GM23338 (cell line): ENCODE data around the gene ZBTB7C. TPM values are rescaled to one million over a fixed set of nuclear protein-coding genes. Genes with fewer than 3 reads are reported as not detected.

ENCODE experiments used
- ATAC-seq: fragments of 200-7000 bp; cut with Tn5 transposase; 3 replicates; pipeline ENCODE4 v1.9.1; 2020
- DNase-seq: peaks from one replicate; pipeline ENCODE4 v3.0.0-alpha.2; 2015; ENCODE audit warnings: low spot score
- H2AFZ ChIP-seq: fragments of 200-600 bp; sonication (generic); 2 replicates; pipeline ENCODE4 v1.8.0; 2016; ENCODE audit warnings: antibody characterized with exemption, mild to moderate bottlenecking, moderate library complexity
- H3F3A ChIP-seq: fragments of 200-600 bp; sonication (generic); replicated peaks from 2 replicates; pipeline ENCODE4 v1.8.0; 2017; ENCODE audit warnings: antibody characterized with exemption, mixed run types, low read depth
- H3K27ac ChIP-seq: fragments of 200-600 bp; sonication (generic); 2 replicates; pipeline ENCODE4 v1.6.1; 2016; ENCODE audit warnings: low read depth
- H3K27me3 ChIP-seq: fragments of 200-600 bp; sonication (generic); 2 replicates; pipeline ENCODE4 v1.8.0; 2016; ENCODE audit warnings: mild to moderate bottlenecking, mixed run types, moderate library complexity; ENCODE audit not compliant: insufficient read depth
- H3K36me3 ChIP-seq: fragments of 200-600 bp; sonication (generic); 2 replicates; pipeline ENCODE4 v1.8.0; 2016; ENCODE audit warnings: mild to moderate bottlenecking; ENCODE audit not compliant: insufficient read depth
- H3K4me1 ChIP-seq: fragments of 200-600 bp; sonication (generic); 2 replicates; pipeline ENCODE4 v1.8.0; 2016; ENCODE audit warnings: mild to moderate bottlenecking, moderate library complexity; ENCODE audit not compliant: insufficient read depth
- H3K4me2 ChIP-seq: fragments of 200-600 bp; sonication (generic); 2 replicates; pipeline ENCODE4 v1.7.1; 2017; ENCODE audit warnings: mixed run types
- H3K4me3 ChIP-seq: fragments of 200-600 bp; sonication (generic); 2 replicates; pipeline ENCODE4 v1.6.1; 2016; ENCODE audit warnings: mixed run types
- H3K79me2 ChIP-seq: fragments of 200-600 bp; sonication (generic); replicated peaks from 2 replicates; pipeline ENCODE4 v1.8.0; 2017; ENCODE audit warnings: mild to moderate bottlenecking; ENCODE audit not compliant: insufficient read depth
- H3K9me2 ChIP-seq: fragments of 200-600 bp; sonication (generic); 2 replicates; pipeline ENCODE4 v1.8.0; 2017; ENCODE audit not compliant: insufficient read depth
- H4K20me1 ChIP-seq: fragments of 200-600 bp; sonication (generic); replicated peaks from 2 replicates; pipeline ENCODE4 v1.8.0; 2017; ENCODE audit warnings: mild to moderate bottlenecking; ENCODE audit not compliant: insufficient read depth
- H3K27ac Mint-ChIP-seq: 2 replicates; pipeline ENCODE4 v1.8.0; 2020; ENCODE audit warnings: inconsistent platforms, mild to moderate bottlenecking, moderate library complexity, mixed read lengths
- H3K27me3 Mint-ChIP-seq: 3 replicates; pipeline ENCODE4 v1.8.0; 2022; ENCODE audit warnings: low read depth, mild to moderate bottlenecking, moderate library complexity, mixed read lengths, inconsistent platforms; ENCODE audit not compliant: insufficient read depth, poor library complexity
- H3K36me3 Mint-ChIP-seq: 3 replicates; pipeline ENCODE4 v1.8.0; 2021; ENCODE audit warnings: low read depth, mild to moderate bottlenecking, inconsistent platforms, moderate library complexity, mixed read lengths
- H3K4me1 Mint-ChIP-seq: 3 replicates; pipeline ENCODE4 v1.8.0; 2020; ENCODE audit warnings: mild to moderate bottlenecking, inconsistent platforms, mixed read lengths
- H3K4me3 Mint-ChIP-seq: 3 replicates; pipeline ENCODE4 v1.8.0; 2021; ENCODE audit warnings: moderate library complexity, mild to moderate bottlenecking, inconsistent platforms, mixed read lengths
- H3K9me3 Mint-ChIP-seq: 3 replicates; pipeline ENCODE4 v1.8.0; 2020; ENCODE audit warnings: moderate library complexity, mild to moderate bottlenecking, inconsistent platforms, mixed read lengths
- CREB1 ChIP-seq: fragments of 250-450 bp; sonication (Bioruptor Pico); IDR thresholded peaks from 2 replicates; pipeline ENCODE4 v1.5.0; 2020; ENCODE audit warnings: low read depth, mild to moderate bottlenecking, moderate library complexity
- EZH2 ChIP-seq: fragments of 200-600 bp; sonication (generic); IDR thresholded peaks from one replicate; pipeline ENCODE4 v1.8.0; 2017; ENCODE audit warnings: antibody characterized with exemption, mild to moderate bottlenecking, low read depth; ENCODE audit not compliant: unreplicated experiment
- EZH2phosphoT487 ChIP-seq: fragments of 200-600 bp; sonication (generic); IDR thresholded peaks from one replicate; pipeline ENCODE4 v1.8.1; 2018; ENCODE audit warnings: antibody characterized with exemption; ENCODE audit not compliant: unreplicated experiment
- JUNB ChIP-seq: IDR thresholded peaks from one replicate; pipeline ENCODE4 v1.6.1; 2016; ENCODE audit warnings: antibody characterized with exemption; ENCODE audit not compliant: unreplicated experiment
- NANOG ChIP-seq: IDR thresholded peaks from 2 replicates; pipeline ENCODE4 v1.6.1; 2016; ENCODE audit warnings: antibody characterized with exemption, borderline replicate concordance
- POLR2AphosphoS5 ChIP-seq: IDR thresholded peaks from 2 replicates; pipeline ENCODE4 v1.6.1; 2016; ENCODE audit warnings: antibody characterized with exemption, low read depth
- STAT1 ChIP-seq: IDR thresholded peaks from one replicate; pipeline ENCODE4 v1.6.1; 2016; ENCODE audit warnings: antibody characterized with exemption; ENCODE audit not compliant: unreplicated experiment
- ZNF114 ChIP-seq: fragments of 250-450 bp; sonication (Bioruptor Pico); IDR thresholded peaks from 2 replicates; pipeline ENCODE4 v1.5.0; 2020; ENCODE audit warnings: mild to moderate bottlenecking, moderate library complexity
- ZNF331 ChIP-seq: fragments of 250-450 bp; sonication (Bioruptor Pico); IDR thresholded peaks from 2 replicates; pipeline ENCODE4 v1.5.0; 2020; ENCODE audit warnings: low read depth, mild to moderate bottlenecking, moderate library complexity
- polyA plus RNA-seq: library from polyadenylated mRNA; unstranded; fragments of >200 nt; fragmentation: Nextera tagmentation; extraction: Ambion mirVana; gene quantifications from 2 replicates; pipeline ENCODE4 v1.2.1, GENCODE V29; 2016
- total RNA-seq: library from RNA; depleted of rRNA; stranded (reverse); fragments of >200 nt; shearing (Covaris generic); gene quantifications from 2 replicates; pipeline ENCODE4 v1.2.3, GENCODE V29; 2014
- TF ChIP-seq, protein P1 (sequence below): IDR thresholded peaks from one replicate; pipeline ENCODE4 v1.6.1; 2018; ENCODE audit warnings: antibody characterized with exemption; ENCODE audit not compliant: unreplicated experiment
- TF ChIP-seq, protein P2 (sequence below): fragments of 250-450 bp; sonication (Bioruptor Pico); IDR thresholded peaks from 2 replicates; pipeline ENCODE4 v1.5.0; 2020; ENCODE audit warnings: mild to moderate bottlenecking, moderate library complexity
- TF ChIP-seq, protein P3 (sequence below), 2 experiments: fragments of 200-600 bp in 1 of 2; sonication (generic) in 1 of 2; conservative IDR thresholded peaks; 2 replicates each; pipeline versions ENCODE4 v1.5.1 to v1.6.1; 2016 to 2017; ENCODE audit warnings: antibody characterized with exemption in 2 of 2, low read depth in 2 of 2, mild to moderate bottlenecking in 2 of 2, moderate library complexity in 1 of 2
- TF ChIP-seq, protein P4 (sequence below): IDR thresholded peaks from 2 replicates; pipeline ENCODE4 v1.6.1; 2016; ENCODE audit warnings: antibody characterized with exemption

ZBTB7C gene
- total and polyA plus RNA-seq, 2 experiments from 2014 or later: 0.03 to 0.14 TPM

DNA sequence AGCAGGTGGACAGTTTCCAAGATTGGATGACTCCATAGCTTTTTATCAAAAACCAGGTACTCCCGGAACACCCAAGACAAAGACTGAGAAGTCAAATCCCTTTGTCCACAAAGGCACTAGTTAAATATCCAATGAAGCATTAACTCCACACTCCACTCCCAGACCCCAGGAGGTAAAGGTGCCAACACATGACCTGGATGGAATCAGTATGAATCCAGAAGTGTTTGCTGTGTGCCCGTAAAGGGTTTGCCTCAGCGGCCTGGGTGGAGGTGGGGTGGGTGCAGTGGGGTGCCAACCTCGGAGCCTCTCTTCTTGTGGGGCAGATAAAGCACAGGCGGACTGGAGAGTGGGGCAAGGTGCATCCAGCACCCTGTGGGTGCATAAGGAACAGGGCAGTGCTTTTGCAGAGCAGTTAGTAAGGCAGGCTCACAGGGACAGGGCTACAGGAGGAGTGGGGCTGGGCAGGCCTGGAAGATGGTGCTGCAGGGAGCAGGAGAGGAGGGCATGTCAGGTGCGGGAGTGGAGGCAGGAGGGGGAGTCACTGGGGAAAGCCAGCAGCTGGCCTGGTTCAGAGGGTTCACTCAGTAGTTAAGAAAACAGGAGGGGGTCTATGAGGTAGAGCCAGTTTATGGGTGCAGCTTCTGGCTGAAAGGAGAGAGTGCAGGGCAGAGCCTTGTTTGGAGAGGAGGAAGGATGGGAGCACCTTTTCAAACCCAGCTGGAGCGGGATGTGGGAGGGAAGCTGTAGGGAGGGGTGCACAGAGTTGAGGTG is 270.3 kb downstream of the ZBTB7C start:
- H3K4me3 Mint-ChIP-seq: no peak overlapping the region
- peaks cover 54% of the 10 kb centered on the region for H3K4me1 Mint-ChIP-seq
- peak; percentile 23 for DNase-seq
- ATAC-seq: no peak
- peak overlapping the region; percentile 98; the same call in 1 of the 2 replicates for H3K4me2 ChIP-seq
- TF ChIP-seq STAT1 (no peak), NANOG (no peak), ZNF331 (CRISPR knock-in tag) (no peak), EZH2 (no peak), EZH2phosphoT487 (no peak), JUNB (no peak), CREB1 (CRISPR knock-in tag) (no peak), POLR2AphosphoS5 (no peak), ZNF114 (CRISPR knock-in tag) (no peak)
- TF ChIP-seq, protein P1, sequence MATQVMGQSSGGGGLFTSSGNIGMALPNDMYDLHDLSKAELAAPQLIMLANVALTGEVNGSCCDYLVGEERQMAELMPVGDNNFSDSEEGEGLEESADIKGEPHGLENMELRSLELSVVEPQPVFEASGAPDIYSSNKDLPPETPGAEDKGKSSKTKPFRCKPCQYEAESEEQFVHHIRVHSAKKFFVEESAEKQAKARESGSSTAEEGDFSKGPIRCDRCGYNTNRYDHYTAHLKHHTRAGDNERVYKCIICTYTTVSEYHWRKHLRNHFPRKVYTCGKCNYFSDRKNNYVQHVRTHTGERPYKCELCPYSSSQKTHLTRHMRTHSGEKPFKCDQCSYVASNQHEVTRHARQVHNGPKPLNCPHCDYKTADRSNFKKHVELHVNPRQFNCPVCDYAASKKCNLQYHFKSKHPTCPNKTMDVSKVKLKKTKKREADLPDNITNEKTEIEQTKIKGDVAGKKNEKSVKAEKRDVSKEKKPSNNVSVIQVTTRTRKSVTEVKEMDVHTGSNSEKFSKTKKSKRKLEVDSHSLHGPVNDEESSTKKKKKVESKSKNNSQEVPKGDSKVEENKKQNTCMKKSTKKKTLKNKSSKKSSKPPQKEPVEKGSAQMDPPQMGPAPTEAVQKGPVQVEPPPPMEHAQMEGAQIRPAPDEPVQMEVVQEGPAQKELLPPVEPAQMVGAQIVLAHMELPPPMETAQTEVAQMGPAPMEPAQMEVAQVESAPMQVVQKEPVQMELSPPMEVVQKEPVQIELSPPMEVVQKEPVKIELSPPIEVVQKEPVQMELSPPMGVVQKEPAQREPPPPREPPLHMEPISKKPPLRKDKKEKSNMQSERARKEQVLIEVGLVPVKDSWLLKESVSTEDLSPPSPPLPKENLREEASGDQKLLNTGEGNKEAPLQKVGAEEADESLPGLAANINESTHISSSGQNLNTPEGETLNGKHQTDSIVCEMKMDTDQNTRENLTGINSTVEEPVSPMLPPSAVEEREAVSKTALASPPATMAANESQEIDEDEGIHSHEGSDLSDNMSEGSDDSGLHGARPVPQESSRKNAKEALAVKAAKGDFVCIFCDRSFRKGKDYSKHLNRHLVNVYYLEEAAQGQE: no peak
- TF ChIP-seq, protein P2, sequence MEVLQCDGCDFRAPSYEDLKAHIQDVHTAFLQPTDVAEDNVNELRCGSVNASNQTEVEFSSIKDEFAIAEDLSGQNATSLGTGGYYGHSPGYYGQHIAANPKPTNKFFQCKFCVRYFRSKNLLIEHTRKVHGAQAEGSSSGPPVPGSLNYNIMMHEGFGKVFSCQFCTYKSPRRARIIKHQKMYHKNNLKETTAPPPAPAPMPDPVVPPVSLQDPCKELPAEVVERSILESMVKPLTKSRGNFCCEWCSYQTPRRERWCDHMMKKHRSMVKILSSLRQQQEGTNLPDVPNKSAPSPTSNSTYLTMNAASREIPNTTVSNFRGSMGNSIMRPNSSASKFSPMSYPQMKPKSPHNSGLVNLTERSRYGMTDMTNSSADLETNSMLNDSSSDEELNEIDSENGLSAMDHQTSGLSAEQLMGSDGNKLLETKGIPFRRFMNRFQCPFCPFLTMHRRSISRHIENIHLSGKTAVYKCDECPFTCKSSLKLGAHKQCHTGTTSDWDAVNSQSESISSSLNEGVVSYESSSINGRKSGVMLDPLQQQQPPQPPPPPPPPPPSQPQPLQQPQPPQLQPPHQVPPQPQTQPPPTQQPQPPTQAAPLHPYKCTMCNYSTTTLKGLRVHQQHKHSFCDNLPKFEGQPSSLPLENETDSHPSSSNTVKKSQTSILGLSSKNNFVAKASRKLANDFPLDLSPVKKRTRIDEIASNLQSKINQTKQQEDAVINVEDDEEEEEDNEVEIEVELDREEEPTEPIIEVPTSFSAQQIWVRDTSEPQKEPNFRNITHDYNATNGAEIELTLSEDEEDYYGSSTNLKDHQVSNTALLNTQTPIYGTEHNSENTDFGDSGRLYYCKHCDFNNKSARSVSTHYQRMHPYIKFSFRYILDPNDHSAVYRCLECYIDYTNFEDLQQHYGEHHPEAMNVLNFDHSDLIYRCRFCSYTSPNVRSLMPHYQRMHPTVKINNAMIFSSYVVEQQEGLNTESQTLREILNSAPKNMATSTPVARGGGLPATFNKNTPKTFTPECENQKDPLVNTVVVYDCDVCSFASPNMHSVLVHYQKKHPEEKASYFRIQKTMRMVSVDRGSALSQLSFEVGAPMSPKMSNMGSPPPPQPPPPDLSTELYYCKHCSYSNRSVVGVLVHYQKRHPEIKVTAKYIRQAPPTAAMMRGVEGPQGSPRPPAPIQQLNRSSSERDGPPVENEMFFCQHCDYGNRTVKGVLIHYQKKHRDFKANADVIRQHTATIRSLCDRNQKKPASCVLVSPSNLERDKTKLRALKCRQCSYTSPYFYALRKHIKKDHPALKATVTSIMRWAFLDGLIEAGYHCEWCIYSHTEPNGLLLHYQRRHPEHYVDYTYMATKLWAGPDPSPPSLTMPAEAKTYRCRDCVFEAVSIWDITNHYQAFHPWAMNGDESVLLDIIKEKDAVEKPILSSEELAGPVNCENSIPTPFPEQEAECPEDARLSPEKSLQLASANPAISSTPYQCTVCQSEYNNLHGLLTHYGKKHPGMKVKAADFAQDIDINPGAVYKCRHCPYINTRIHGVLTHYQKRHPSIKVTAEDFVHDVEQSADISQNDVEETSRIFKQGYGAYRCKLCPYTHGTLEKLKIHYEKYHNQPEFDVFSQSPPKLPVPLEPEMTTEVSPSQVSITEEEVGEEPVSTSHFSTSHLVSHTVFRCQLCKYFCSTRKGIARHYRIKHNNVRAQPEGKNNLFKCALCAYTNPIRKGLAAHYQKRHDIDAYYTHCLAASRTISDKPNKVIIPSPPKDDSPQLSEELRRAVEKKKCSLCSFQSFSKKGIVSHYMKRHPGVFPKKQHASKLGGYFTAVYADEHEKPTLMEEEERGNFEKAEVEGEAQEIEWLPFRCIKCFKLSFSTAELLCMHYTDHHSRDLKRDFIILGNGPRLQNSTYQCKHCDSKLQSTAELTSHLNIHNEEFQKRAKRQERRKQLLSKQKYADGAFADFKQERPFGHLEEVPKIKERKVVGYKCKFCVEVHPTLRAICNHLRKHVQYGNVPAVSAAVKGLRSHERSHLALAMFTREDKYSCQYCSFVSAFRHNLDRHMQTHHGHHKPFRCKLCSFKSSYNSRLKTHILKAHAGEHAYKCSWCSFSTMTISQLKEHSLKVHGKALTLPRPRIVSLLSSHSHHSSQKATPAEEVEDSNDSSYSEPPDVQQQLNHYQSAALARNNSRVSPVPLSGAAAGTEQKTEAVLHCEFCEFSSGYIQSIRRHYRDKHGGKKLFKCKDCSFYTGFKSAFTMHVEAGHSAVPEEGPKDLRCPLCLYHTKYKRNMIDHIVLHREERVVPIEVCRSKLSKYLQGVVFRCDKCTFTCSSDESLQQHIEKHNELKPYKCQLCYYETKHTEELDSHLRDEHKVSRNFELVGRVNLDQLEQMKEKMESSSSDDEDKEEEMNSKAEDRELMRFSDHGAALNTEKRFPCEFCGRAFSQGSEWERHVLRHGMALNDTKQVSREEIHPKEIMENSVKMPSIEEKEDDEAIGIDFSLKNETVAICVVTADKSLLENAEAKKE (CRISPR knock-in tag): no peak
- TF ChIP-seq, protein P3, sequence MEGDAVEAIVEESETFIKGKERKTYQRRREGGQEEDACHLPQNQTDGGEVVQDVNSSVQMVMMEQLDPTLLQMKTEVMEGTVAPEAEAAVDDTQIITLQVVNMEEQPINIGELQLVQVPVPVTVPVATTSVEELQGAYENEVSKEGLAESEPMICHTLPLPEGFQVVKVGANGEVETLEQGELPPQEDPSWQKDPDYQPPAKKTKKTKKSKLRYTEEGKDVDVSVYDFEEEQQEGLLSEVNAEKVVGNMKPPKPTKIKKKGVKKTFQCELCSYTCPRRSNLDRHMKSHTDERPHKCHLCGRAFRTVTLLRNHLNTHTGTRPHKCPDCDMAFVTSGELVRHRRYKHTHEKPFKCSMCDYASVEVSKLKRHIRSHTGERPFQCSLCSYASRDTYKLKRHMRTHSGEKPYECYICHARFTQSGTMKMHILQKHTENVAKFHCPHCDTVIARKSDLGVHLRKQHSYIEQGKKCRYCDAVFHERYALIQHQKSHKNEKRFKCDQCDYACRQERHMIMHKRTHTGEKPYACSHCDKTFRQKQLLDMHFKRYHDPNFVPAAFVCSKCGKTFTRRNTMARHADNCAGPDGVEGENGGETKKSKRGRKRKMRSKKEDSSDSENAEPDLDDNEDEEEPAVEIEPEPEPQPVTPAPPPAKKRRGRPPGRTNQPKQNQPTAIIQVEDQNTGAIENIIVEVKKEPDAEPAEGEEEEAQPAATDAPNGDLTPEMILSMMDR (conservative IDR thresholded peaks at IDR 0.05; ENCODE audit: low read depth in 2 of 2): no peak
- TF ChIP-seq, protein P4, sequence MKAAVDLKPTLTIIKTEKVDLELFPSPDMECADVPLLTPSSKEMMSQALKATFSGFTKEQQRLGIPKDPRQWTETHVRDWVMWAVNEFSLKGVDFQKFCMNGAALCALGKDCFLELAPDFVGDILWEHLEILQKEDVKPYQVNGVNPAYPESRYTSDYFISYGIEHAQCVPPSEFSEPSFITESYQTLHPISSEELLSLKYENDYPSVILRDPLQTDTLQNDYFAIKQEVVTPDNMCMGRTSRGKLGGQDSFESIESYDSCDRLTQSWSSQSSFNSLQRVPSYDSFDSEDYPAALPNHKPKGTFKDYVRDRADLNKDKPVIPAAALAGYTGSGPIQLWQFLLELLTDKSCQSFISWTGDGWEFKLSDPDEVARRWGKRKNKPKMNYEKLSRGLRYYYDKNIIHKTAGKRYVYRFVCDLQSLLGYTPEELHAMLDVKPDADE: no peak
- no peak overlapping the region for H2AFZ ChIP-seq
- no peaks in the 10 kb centered on the region for H3K36me3 ChIP-seq
- no peaks in the 10 kb centered on the region; the same call in 2 of the 3 replicates for H3K9me3 Mint-ChIP-seq
- H3K27me3 ChIP-seq: peaks cover 51% of the 10 kb centered on the region
- H3K27ac ChIP-seq: no peak overlapping the region
- H3K36me3 Mint-ChIP-seq: no peaks in the 10 kb centered on the region; the same call in 2 of the 3 replicates
- peaks cover 49% of the 10 kb centered on the region for H3K27me3 Mint-ChIP-seq
- H3K4me3 ChIP-seq: no peak overlapping the region
- H3K79me2 ChIP-seq: no peaks in the 10 kb centered on the region
- peaks cover 37% of the 10 kb centered on the region for H3K4me1 ChIP-seq
- no peaks in the 10 kb centered on the region for H3K9me2 ChIP-seq
- H3K27ac Mint-ChIP-seq: no peak overlapping the region
- H4K20me1 ChIP-seq: no peaks in the 10 kb centered on the region; the same call in 1 of the 2 replicates
- H3F3A ChIP-seq: no peaks in the 10 kb centered on the region
